WERI-Rb-1 (cell line): Measurements from ENCODE around the gene PPFIBP1.

Experiments
- DNase-seq: peaks from one replicate; pipeline ENCODE4 v3.0.0-alpha.2; 2020
- H3K27ac ChIP-seq: fragments of 250-450 bp; sonication (Bioruptor Pico); 2 replicates; pipeline ENCODE4 v1.5.1; 2020; ENCODE audit warnings: mild to moderate bottlenecking, moderate library complexity
- H3K27me3 ChIP-seq: fragments of 250-450 bp; sonication (Bioruptor Pico); 2 replicates; pipeline ENCODE4 v1.5.1; 2021; ENCODE audit warnings: mild to moderate bottlenecking, low read depth, moderate library complexity; ENCODE audit not compliant: insufficient read depth, severe bottlenecking
- H3K36me3 ChIP-seq: fragments of 250-450 bp; sonication (Bioruptor Pico); 2 replicates; pipeline ENCODE4 v1.5.1; 2020; ENCODE audit warnings: mild to moderate bottlenecking, moderate library complexity
- H3K4me3 ChIP-seq: 2 replicates; pipeline ENCODE4 v1.5.1; 2011; ENCODE audit warnings: low read depth, mild to moderate bottlenecking, control low read depth, low read length
- H3K9me3 ChIP-seq: fragments of 250-450 bp; sonication (Bioruptor Pico); 2 replicates; pipeline ENCODE4 v1.5.1; 2021; ENCODE audit warnings: mild to moderate bottlenecking, moderate library complexity; ENCODE audit not compliant: severe bottlenecking
- CTCF ChIP-seq: IDR thresholded peaks from 2 replicates; pipeline ENCODE4 v1.5.1; 2011; ENCODE audit warnings: low read depth, mild to moderate bottlenecking, control low read depth, inconsistent platforms, low read length

PPFIBP1 gene

GRCh38 chr12:27523642-27524493, at the start of gene PPFIBP1:
TSS of gene PPFIBP1 (plus strand) at chr12:27524206. CDS start at chr12:27633397, 109,191 bp downstream.
- peak; percentile 46; the same call in 1 of the 2 replicates for TF ChIP-seq CTCF
- peak; percentile 99 for DNase-seq
- no peaks in the 10 kb centered on the region for H3K36me3 ChIP-seq
- H3K9me3 ChIP-seq = no peaks in the 10 kb centered on the region
- peak within 1 kb of the TSS; percentile 85 for H3K27ac ChIP-seq
- peak within 1 kb of the TSS; percentile 57 for H3K4me3 ChIP-seq
- no peaks in the 10 kb centered on the region for H3K27me3 ChIP-seq

- TF ChIP-seq CTCF = no peak
- no peaks in the 10 kb centered on the region for H3K27me3 ChIP-seq
- no peaks in the 10 kb centered on the region for H3K36me3 ChIP-seq
- no peak overlapping the region for H3K27ac ChIP-seq
- H3K4me3 ChIP-seq = no peak overlapping the region
- no peak for DNase-seq
- H3K9me3 ChIP-seq = no peaks in the 10 kb centered on the region
Measured at GRCh38 chr12:27474344-27474743, 49.7 kb upstream of the PPFIBP1 start.

GRCh38 chr12:27477049-27477448, 47.0 kb upstream of the PPFIBP1 start:
- no peaks in the 10 kb centered on the region for H3K36me3 ChIP-seq
- no peak overlapping the region for H3K27ac ChIP-seq
- H3K4me3 ChIP-seq = no peak overlapping the region
- no peaks in the 10 kb centered on the region for H3K27me3 ChIP-seq
- TF ChIP-seq CTCF = no peak
- DNase-seq = no peak
- no peaks in the 10 kb centered on the region for H3K9me3 ChIP-seq

- no peaks in the 10 kb centered on the region for H3K36me3 ChIP-seq
- no peaks in the 10 kb centered on the region for H3K9me3 ChIP-seq
- no peak overlapping the region for H3K27ac ChIP-seq
- H3K27me3 ChIP-seq = no peaks in the 10 kb centered on the region
- no peak overlapping the region for H3K4me3 ChIP-seq
- TF ChIP-seq CTCF = no peak
- no peak for DNase-seq
Measured at GRCh38 chr12:27478949-27479348, 45.1 kb upstream of the PPFIBP1 start.

GRCh38 chr12:27480016-27480415, 44.0 kb upstream of the PPFIBP1 start:
- TF ChIP-seq CTCF = no peak
- Histone ChIP-seq H3K9me3 (no peaks in the 10 kb centered on the region), H3K27ac (no peak overlapping the region), H3K27me3 (no peaks in the 10 kb centered on the region), H3K4me3 (no peak overlapping the region), H3K36me3 (no peaks in the 10 kb centered on the region)
- no peak for DNase-seq
